Glomerular endothelial cell (primary cell): ENCODE data around the gene MSLN. TPM values are rescaled to one million over a fixed set of nuclear protein-coding genes. Genes with fewer than 3 reads are reported as not detected.
"Not testable (repeated sequence)": the region's sequence is repeated elsewhere in the genome, so short reads cannot be mapped to it uniquely, and the experiment has no call there.

Experiments
- DNase-seq: peaks from one replicate; pipeline ENCODE4 v3.0.0-alpha.2; 2011; ENCODE audit warnings: low read depth, low spot score; ENCODE audit errors: extremely low read depth
- total RNA-seq: library from RNA; depleted of rRNA; stranded (reverse); fragments of >200 nt; gene quantifications from 2 replicates; pipeline ENCODE4 v1.2.3, GENCODE V29; 2015

Gene MSLN
- total RNA-seq, 1 donor from 2014 or later = 2.1 TPM

DNA sequence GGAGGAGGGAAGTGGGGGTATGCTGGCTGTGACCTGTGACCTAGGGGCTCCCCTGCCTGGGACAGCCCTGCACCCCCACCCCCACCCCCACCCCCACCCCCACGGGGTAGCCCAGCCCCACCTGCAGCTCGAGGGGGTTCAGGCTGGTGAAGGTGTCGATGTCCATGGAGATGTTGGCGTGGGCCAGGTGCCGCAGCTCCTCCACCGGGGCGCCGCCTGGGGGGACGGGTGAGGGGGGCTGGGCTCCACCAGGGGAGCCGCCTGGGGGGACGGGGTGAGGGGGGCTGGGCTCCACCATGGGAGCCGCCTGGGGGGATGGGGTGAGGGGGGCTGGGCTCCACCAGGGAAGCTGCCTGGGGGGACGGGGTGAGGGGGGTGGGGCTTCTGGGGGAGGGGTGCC, 9.9 kb downstream of the MSLN start:
- no peak for DNase-seq

DNA sequence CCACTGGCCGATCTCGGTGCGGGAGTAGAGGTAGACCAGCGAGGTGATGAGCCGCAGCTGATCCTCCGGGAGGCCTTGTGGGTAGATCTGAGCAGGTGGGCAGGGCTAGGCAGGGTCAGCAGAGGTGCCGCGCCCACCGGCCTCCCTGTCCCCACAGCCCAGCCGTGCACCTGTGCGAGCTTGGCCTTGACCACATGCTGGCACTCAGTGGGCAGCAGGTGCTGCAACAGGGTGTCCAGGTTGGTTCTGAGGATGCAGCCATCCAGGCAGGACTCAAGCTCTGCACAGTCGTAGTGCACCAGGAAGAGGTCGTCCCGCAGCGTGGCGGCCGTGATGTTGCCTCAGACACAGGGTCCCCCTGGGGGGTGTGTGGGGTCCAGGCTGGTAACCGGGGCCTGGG, 12.4 kb downstream of the MSLN start:
- no peak for DNase-seq

DNA sequence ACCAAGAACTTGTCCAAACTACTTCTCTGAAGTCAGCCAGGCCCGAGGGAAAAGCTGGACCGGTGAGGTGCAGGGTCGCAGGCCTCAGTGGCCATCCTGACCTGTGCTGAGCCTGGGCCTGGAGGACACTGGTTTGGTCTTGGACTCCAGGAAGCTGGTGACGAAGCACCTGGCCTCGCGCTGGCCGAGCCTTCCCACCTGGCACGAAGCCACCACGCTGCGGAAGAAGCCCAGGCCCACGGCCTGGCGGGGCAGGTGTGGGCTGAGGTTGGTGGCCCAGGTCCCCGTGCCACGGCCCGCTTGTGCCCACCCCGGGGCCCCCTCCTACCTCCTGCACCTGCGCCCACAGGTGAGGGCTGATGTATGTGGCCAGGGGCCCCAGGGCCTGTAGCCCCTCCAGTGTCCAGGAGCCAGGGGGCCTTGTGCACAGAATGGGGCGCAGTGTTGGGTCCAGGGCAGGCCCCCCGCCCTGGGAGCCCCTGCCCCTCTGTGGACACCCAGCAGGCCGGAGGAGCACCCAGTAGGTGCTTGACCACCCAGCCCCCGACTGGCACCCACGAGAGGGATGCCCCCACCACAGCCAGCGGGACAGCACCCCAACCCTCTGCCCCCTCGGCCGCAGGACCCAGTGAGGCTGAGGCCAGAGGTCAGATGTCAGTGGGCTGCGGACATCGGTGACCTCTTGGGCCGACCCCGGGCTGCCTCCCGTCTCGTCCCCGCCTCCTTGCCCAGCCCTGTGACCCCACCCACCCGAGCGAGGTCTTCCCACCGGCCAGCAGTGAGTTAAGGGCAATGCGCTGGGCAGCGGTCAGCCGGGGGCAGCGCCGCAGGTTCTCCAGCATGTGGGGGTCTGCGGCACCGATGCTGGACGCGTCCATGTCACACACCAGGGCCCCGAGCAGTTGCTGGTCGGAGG, 13.8 kb downstream of the MSLN start:
- no peak for DNase-seq

DNA sequence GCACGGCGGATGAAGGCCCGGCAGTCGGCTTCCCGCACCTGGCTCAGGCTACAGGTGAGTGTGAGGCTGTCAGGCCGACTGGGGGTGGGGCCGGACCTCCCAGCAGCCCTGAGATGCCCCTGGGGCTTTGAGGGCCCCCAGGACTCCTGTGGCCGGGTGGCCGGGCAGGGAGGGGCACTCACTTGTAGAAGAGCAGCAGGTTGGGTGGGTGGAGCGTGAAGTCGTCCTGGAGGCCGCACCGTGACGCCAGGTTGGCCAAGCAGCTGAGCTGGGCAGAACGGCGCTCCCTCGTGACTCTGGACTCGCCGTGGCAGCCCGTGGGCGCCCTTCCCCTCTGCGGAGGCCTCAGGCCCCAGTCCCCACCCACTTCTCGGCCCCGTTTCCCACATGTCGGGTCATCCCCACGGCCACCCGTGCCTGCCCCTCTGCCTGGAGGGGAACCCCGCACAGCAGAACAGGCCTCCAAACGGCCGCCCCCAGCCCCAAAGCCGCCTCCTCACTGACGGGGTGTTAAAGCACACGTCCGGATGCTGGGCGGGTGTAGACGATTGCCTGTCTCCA, 14.8 kb downstream of the MSLN start:
- no peak for DNase-seq

DNA sequence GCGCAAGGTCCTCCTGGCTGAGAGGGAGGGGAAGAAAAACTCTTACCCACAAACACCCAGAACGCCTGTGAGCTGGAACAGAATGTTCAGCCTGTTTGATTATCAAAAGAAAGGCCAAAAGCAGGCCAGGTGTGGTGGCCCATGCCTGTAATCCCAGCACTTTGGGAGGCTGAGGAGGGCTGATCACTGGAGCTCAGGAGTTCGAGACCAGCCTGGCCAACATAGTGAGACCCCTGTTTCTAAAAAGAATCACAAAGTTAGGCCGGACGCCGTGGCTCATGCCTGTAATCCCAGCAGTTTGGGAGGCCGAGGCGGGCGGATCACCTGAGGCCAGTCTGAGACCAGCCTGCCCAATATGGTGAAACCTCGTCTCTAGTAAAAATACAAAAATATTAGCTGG, 15.8 kb downstream of the MSLN start:
- DNase-seq = not testable (repeated sequence)

DNA sequence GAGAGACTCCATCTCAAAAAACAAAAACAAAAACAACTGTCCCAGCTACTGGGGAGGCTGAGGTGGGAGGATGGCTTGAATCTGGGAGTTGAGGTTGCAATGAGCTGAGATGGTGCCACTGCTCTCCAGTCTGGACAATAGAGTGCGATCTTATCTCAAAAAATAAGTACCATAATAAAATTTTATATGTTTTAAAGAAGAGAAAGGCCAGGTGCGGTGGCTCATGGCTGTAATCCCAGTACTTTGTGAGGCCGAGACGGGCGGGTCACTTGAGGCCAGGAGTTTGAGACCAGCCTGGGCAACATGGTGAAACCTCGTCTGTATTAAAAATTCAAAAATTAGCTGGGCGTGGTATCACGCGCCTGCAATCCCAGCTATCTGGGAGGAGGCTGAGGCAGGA, 16.3 kb downstream of the MSLN start:
- DNase-seq = no peak

DNA sequence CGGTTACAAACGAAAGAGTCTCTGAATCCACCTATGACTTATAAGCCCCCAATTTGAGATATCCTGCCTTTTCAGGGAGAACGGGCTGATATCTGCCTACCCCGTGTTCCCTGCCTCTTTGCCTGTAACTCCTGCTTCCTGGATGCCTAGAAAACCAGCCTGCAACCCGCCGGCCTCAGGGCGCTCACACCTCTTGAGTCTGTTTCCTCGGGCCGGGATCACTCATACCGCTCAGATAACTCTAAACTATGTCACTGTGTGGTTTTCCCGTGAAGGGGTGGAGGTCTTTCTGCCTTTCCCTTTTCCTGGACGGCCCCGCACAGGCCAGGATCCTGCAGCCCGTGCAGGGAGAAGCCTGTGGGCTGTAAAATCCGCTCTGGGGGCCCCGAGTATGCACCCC, 17.3 kb downstream of the MSLN start:
- no peak for DNase-seq

DNA sequence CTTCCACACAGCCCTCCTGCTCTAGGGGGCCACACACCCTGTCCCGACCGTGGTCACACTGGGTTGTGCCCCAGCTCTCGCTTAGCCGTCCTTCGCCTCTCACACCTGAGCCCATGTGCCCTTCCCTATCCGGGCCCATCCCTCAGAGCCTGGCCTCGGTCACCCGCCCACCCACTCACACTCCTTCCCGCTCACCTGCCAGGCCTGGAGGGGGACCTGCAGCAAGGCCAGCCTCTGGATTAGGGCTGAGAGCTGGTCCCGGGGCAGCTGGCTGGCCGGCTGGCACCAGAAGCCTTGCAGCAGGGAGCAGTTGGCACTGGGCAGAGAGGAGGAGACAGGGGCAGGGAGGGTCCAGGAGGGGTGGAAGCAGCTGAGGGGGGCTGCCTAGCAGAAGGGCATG, 17.9 kb downstream of the MSLN start:
- no peak for DNase-seq

DNA sequence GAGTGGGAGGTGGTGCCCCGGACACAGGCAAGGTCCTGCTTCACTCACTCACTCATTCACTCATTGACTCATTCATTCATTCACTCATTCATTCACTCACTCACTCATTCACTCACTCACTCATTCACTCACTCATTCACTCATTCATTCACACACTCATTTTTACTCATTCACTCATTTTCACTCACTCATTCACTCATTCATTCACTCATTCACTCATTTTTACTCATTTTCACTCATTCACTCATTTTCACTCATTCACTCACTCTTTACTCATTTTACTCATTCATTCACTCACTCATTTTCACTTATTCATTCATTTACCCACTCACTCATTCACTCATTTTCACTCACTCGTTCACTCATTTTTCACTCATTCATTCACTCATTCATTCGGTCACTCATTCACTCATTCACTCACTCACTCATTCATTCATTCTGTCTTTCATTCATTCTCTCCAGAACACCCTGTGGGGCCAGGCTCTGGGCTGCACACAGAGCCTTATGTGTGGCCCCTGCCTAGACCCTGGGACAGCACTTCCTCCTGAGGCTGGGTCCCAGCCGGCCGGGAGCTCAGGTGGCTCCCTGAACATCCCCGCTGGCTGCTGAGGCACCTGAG, 18.5 kb downstream of the MSLN start:
- DNase-seq = no peak

DNA sequence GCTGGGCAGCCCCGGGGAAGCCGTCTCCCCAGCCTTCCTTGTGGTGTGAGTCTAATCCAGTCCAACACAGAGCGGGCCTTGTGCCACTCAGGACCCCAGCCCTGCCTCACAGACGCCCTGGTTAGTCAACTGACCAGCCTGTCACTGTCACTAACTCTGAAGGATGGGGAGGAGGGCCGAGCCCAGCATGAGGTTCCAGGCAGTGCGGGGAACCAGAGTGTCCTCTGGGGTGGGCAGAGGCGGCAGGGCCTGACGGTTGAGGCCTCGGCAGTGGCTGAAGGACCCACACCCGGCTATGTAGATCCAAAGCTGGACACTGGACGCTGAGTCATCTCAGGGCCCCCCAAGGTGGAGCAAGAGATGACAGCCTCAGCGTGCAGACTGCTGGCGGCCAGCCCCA, 19.0 kb downstream of the MSLN start:
- DNase-seq = no peak

DNA sequence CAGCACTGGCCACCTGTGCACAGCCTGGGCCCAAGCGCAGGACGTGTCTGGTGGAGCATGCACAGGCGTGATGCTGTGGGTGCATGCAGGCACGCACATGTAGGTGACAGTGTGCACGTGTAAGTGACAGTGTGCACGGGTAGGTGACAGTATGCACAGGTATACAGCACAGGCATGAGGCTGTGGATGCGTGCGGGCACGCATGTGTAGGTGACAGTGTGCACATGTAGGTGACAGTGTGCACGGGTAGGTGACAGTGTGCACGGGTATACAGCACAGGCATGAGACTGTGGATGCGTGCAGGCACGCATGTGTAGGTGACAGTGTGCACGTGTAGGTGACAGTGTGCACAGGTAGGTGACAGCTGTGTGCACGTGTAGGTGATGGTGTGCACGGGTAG, 19.8 kb downstream of the MSLN start:
- no peak for DNase-seq

DNA sequence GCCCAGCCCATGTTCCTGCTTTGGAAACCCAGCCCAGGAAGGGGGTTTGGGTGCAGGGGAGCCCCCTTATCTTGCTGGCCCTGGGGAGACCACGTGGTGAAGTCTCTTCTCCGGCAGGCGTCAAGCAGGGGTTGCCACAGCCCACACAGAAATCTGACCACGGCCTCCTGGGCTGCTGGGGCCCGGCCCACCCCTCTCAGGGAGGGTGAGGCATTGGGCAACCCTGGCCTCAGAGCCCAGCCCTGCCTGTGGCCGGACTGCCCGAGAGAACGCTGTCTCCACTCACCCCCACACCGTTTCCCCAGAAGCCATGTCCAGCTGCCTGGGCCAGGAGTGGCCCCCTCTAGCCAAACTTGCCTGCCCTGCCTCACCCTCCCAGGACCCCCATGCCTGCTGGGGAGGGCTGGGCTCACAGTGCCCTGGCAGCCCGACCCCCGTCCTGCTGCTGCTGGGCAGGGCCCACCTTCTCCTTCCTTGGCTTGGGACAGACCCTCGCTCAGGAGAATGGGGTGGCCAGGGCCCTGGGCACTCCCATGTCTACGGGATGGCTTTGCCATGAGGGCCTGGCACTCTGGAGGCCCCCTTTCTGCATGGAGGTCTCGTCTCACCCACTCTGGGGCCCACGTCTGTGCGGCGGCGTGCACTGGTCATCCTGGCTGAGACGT, 20.9 kb downstream of the MSLN start:
- DNase-seq = no peak

DNA sequence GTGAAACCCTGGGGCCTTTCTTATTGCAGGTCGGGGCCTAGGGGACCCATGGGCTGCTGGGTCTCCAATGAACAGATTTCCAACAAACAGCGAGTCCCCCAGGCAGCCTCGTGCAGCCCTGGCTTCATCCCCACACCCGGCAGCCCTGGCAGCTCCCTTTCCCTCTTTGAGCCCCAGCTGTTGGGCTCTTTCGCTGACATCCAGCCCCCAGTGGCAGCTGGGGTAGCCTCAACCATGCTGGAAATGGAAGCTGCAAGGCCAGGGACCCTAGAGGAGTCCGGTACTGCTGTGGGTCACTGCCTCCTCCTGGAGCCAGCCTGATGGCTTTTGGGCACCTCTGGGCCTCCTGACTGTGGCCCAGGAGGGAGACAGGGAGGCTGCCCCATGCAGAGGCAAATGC, 21.7 kb downstream of the MSLN start:
- DNase-seq = no peak

DNA sequence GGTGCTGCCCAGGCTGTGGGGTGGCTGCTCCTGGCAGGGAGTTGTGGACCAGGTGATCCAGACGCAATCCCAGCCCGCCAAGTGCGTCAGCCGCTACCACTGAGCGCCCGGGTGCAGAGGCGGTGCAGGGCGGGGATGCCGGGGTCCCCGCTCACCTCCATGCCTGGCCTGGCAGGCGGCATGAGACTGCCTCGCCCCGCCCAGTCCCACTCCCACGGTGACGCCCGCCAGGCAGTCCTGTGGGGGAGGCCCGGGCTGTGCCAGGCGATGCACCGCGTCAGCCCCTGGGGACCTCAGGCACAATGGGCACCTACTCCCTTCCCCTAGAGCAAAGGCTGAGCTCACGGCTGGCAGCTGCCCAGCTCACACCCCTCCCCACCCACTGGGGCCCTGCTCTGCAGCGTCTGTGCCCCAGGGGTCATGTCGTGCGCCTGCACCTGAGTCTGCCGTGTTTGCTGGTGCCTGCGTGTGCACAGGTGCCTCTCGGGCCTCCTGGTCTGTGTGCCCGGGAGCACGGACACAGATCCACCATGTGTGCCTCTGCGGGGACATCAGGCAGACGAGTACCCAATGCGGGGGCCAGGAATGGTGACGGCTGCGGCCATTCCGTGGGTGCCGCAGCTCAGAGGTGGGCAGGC, 22.4 kb downstream of the MSLN start:
- DNase-seq = no peak

DNA sequence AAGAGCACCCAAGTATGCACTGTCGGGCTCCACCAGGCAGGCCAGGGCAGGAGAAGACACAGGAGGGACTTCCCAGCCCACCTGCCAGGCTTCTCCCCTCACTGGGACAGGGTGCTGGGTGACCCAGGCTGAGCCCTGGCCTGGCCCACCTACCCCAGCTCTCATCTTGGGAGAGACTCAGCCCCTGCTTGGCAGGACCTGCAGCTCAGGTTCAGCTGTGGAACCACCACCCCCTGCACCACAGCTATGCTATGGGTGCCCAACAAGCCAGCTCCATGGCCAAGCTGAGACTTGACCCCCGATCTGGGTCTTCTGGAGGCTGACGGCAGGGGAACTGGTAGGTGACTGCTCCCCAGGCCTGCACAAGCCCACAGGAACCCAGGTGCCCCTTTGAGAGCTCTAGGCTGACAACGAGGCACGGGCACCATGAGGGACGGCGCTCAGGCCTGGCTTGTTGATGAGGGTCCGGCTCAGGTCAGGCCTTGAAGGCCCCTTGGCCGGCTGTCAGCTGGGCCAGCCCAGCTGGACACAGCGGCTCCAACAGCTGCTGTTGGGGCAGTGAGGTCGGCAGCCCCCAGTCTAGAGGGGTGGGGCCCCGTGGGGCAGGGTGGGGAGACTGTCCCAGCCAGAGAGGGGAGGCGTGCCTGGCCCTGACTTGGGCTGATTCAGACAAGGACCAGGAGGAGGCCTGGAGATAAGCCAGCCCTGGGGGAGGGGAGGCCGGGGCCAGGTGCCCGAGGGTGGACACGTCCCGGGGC, 23.0 kb downstream of the MSLN start:
- DNase-seq = no peak

DNA sequence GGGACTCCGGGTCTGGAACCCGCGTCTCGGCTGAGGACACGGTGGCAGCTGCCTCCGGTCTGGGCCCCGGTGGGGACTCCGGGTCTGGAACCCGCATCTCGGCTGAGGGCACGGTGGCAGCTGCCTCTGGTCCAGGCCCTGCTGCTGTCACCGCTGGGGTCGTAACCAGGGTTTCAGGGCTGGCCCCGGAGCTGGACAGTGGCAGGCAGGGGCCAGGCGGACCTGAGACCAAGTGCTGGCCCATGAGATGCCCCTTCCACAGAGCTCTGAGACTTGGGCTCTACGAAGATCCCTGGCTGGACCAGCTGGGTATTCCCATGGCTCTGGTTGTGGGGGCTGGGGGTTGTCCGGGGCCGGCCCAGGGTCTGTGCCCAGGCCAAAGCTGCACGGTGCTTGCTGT, 23.9 kb downstream of the MSLN start:
- DNase-seq = no peak

DNA sequence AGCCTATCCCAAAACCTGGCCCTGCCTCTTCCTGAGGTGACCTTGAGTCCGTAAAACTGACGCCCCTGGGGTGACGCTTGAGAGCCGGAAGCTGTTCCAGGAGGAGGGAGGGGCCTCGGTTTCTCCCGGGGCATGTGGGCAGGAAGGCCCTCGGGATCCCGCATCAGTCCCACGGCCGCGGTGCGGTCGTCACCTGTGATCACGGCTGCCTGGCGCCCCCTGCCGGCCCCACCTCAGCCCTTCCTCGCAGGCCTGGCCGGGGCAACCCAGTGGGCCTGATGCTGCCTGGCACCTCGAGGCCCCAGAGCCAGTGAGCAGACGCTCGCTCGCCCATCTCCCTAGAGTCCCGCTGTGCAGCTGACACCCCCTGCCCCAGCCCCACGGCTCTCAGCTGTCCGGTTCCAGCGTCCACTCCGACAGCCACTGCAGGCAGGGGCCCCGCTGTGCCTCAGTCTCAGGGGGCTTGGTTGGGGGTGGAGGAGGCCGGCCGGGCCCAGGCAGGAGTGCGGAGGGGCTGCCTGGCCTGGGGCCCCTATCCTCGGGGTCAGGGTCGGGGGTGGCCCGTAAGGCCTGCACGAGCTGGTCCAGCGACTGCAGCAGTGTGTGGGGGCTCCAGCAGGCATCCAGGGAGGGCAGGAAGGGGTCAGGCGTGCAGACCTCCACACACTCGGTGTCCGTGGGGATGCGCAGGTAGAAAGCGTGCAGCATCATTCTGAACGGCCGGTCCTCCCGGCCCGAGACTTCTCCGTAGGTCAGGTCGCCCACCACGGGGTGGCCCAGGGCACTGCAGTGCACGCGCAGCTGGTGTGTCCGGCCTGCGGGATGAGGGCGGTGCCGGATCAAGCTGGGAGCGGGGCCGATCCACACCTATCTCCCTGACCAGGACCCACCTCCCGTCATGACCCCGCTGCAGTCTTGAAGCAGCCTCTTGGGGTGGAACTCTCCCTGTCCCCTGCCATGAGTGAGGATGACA, 25.3 kb downstream of the MSLN start:
- no peak for DNase-seq

DNA sequence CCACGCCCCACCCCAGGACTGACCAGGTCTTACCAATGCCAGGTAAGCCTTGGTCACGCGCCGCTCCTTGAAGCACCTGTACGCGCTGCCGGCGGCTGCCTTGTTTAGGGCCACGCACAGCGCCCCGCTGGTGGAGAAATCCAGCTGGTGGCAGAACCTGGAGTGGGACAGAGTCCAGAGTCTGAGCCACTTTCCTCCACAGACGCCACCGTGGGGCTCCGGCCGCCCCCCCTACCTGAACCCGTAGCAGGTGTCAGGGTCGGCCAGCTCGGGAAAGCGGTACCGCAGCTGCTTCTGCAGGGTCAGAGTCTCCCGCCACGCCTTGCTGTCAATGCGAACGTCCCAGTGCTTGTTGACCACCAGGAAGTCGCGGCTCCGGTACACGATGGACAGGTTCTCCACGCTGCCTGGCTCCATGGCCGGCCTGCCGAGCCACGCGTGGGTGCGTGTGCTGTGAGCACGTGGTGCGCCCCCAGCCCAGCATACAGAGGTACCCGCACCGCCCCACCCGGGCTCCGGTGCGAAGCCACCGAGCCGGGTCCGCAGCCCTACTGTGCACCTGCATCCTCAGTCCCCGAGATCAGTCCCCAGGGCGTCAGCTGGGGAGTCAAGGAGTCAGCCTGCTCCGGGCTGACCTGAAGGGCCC, 26.9 kb downstream of the MSLN start:
- no peak for DNase-seq

DNA sequence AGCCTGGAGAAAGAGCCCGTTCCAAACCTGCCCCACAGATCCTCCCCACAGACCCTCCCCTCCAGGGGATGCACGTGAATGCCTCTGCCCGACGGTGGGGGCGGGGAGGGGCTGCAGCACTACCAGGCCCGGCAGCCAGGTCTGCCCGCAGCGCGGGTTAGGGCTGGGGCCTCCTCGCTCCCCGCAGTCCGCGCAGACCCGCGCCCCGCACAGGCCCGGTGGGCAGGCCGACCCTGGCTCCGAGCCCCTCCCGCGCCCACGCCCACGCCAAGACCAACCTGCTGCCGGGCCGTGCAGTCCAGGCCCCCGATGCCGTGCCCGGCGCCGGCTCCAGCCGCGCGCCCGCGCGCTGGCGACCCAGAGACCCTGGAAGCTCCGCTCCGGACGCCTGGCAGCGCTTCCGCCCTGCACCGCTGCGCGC, 27.5 kb downstream of the MSLN start, which contains the start of gene RPUSD1:
TSS of gene RPUSD1 (minus strand) at position 404 of the 421 bp plus-strand sequence. CDS start 644 bp downstream, outside the sequence.
- DNase-seq = no peak
